ENCODE data around the gene BOLL.
"Not testable (repeated sequence)": the region's sequence is repeated elsewhere in the genome, so short reads cannot be mapped to it uniquely, and the experiment has no call there.

Gene BOLL

DNA sequence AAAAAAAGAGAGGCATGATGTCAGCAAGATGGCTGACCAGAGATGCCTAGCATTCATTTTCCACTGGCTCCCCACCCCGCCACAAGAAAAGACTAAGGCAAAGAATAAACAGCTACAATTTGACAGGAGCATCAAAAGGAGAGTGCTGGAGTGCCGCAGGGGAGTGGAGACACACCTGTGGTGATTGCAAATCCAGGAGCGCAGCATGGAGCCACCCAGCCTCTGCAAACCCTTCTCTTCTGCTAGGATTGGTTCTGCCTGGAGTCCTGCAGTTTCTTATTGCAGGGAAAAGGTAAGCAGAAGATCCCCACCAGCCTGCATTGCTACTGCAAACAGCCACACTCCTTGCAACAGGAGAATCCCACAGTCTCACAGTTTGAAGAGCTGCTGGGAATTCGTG is 26.1 kb downstream of the BOLL start:
- H4K20me1 ChIP-seq (ENCODE audit: control insufficient read depth, insufficient read depth, low read depth, low read length): no peaks in the 10 kb centered on the region
- H3K27ac ChIP-seq (ENCODE audit: low read depth, low read length): no peak overlapping the region
- H3K4me3 ChIP-seq (ENCODE audit: low read length): no peak overlapping the region
- TF ChIP-seq EZH2phosphoT487 (IDR thresholded peaks at IDR 0.05; ENCODE audit: borderline replicate concordance, low read length) (no peak), CTCF (IDR thresholded peaks at IDR 0.05; ENCODE audit: low read depth, low read length, poor library complexity, severe bottlenecking) (no peak)
- H3K36me3 ChIP-seq (ENCODE audit: control insufficient read depth, low read length): no peaks in the 10 kb centered on the region
- H3K27me3 ChIP-seq (ENCODE audit: control insufficient read depth, low read length): no peaks in the 10 kb centered on the region
- peaks cover 7% of the 10 kb centered on the region; the same call in 1 of the 2 replicates for H3K9me3 ChIP-seq (ENCODE audit: control insufficient read depth, insufficient read depth, low read length)
- H3K4me1 ChIP-seq (ENCODE audit: control insufficient read depth, low read length): no peaks in the 10 kb centered on the region
- H3K79me2 ChIP-seq (ENCODE audit: control insufficient read depth, low read length): no peaks in the 10 kb centered on the region
- no peaks in the 10 kb centered on the region for H3F3A ChIP-seq (ENCODE audit: control insufficient read depth, insufficient read depth)
- no peaks in the 10 kb centered on the region for H3K9me2 ChIP-seq (replicated peaks; ENCODE audit: control insufficient read depth, low read length)
- H3K4me2 ChIP-seq (ENCODE audit: low read length): no peak overlapping the region

DNA sequence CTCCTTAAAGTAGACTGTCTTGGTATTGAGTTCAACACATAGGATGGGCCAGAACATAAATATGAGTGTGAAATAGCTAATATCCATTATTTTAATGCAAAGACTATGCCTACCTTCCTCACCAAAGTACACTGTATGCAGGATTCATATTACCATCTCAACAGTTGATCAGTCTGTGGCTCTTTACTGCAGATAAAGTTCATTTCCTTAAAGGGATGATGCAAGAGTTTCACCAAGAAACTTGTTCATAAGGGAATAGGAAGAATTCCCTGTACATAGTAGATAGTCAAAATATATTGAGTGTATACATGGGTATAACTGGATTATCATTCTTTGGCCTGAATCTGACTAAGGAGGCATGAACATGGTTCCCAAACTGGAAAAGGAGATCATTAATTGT is 44.9 kb downstream of the BOLL start:
- Histone ChIP-seq H3K4me2 (ENCODE audit: low read length) (no peak overlapping the region), H4K20me1 (ENCODE audit: control insufficient read depth, insufficient read depth, low read depth, low read length) (no peaks in the 10 kb centered on the region), H3K9me2 (replicated peaks; ENCODE audit: control insufficient read depth, low read length) (no peaks in the 10 kb centered on the region), H3K27me3 (ENCODE audit: control insufficient read depth, low read length) (no peaks in the 10 kb centered on the region), H3F3A (ENCODE audit: control insufficient read depth, insufficient read depth) (no peaks in the 10 kb centered on the region), H3K4me3 (ENCODE audit: low read length) (no peak overlapping the region), H3K36me3 (ENCODE audit: control insufficient read depth, low read length) (no peaks in the 10 kb centered on the region), H3K79me2 (ENCODE audit: control insufficient read depth, low read length) (no peaks in the 10 kb centered on the region), H3K4me1 (ENCODE audit: control insufficient read depth, low read length) (no peaks in the 10 kb centered on the region), H3K27ac (ENCODE audit: low read depth, low read length) (no peak overlapping the region), H3K9me3 (ENCODE audit: control insufficient read depth, insufficient read depth, low read length) (no peaks in the 10 kb centered on the region)
- TF ChIP-seq CTCF (IDR thresholded peaks at IDR 0.05; ENCODE audit: low read depth, low read length, poor library complexity, severe bottlenecking) (no peak), EZH2phosphoT487 (IDR thresholded peaks at IDR 0.05; ENCODE audit: borderline replicate concordance, low read length) (no peak)

- H3F3A ChIP-seq (ENCODE audit: control insufficient read depth, insufficient read depth); H3K27me3 ChIP-seq (ENCODE audit: control insufficient read depth, low read length); H3K27ac ChIP-seq (ENCODE audit: low read depth, low read length); H3K9me3 ChIP-seq (ENCODE audit: control insufficient read depth, insufficient read depth, low read length); H4K20me1 ChIP-seq (ENCODE audit: control insufficient read depth, insufficient read depth, low read depth, low read length); H3K9me2 ChIP-seq (replicated peaks; ENCODE audit: control insufficient read depth, low read length); H3K4me2 ChIP-seq (ENCODE audit: low read length); H3K4me3 ChIP-seq (ENCODE audit: low read length); H3K79me2 ChIP-seq (ENCODE audit: control insufficient read depth, low read length); H3K36me3 ChIP-seq (ENCODE audit: control insufficient read depth, low read length); H3K4me1 ChIP-seq (ENCODE audit: control insufficient read depth, low read length): not testable (repeated sequence)
These were observed 56.3 kb downstream of the BOLL start for GRCh38 chr2:197728555-197729544.

DNA sequence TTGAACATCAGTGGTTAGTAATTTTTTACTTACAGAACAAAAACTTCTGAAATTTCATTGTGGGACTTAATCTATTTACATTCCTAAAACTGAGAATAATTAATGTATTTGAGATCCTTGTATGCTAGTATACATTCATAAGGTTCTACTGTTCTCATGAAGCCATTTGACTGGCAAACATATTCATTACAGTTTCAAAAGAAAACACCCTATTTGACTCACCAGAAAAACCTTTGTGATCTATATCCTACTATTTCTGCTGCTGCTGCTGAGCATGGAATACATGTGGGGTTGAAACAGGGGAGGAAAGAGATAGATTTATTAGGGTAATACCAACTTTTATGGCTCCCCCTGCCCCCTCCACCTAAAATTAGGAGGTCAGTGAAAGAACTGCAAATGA is 58.1 kb downstream of the BOLL start:
- Histone ChIP-seq H3K79me2 (ENCODE audit: control insufficient read depth, low read length) (no peaks in the 10 kb centered on the region), H4K20me1 (ENCODE audit: control insufficient read depth, insufficient read depth, low read depth, low read length) (no peaks in the 10 kb centered on the region), H3F3A (ENCODE audit: control insufficient read depth, insufficient read depth) (no peaks in the 10 kb centered on the region), H3K4me3 (ENCODE audit: low read length) (no peak overlapping the region), H3K27ac (ENCODE audit: low read depth, low read length) (no peak overlapping the region), H3K4me1 (ENCODE audit: control insufficient read depth, low read length) (no peaks in the 10 kb centered on the region), H3K36me3 (ENCODE audit: control insufficient read depth, low read length) (no peaks in the 10 kb centered on the region), H3K9me2 (replicated peaks; ENCODE audit: control insufficient read depth, low read length) (no peaks in the 10 kb centered on the region), H3K4me2 (ENCODE audit: low read length) (no peak overlapping the region), H3K27me3 (ENCODE audit: control insufficient read depth, low read length) (no peaks in the 10 kb centered on the region), H3K9me3 (ENCODE audit: control insufficient read depth, insufficient read depth, low read length) (no peaks in the 10 kb centered on the region)
- no peak for TF ChIP-seq CTCF (IDR thresholded peaks at IDR 0.05; ENCODE audit: low read depth, low read length, poor library complexity, severe bottlenecking)
- no peak for TF ChIP-seq EZH2phosphoT487 (IDR thresholded peaks at IDR 0.05; ENCODE audit: borderline replicate concordance, low read length)

Measured in DOHH2 (cell line).